GM19238 (cell line): ENCODE data around the gene LLCFC1.
A peak's percentile ranks its signal among the peaks of the same experiment; 100 is the strongest.

ENCODE experiments used
- DNase-seq: peaks from one replicate; pipeline ENCODE4 v3.0.0; 2011; ENCODE audit warnings: low spot score; ENCODE audit not compliant: insufficient read length

The LLCFC1 gene

DNA sequence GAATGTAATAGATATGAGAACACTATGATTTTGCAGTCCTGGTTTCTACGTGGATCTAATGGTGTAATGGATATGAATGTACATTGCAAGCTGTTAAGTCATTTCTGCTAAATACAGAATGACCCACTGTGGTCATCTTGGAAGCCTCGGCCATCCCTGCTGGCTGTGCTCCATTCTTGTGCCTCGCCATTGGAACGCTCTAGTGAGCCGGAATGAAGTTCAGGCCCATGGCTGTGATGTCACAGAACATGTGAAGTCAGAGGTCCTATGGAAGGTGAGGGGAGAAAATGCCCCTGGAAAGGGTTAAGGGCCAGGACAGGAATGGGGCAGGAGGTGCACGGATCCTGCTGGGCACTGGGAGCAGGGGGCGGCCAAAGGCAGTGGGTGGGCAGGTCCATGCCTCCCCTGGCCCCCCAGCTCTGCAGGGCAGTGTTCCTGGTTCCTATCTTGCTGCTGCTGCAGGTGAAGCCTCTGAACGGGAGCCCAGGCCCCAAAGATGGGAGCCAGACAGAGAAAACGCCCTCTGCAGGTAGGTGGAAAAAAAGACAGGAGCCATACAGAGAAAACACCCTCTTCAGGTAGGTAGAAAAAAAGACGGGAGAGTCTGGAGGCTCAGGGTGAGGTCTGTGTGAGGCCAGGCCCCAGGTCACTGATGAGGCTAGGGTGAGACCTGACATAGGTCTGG, at the start of gene LLCFC1:
TSS of gene LLCFC1 (plus strand) at position 259 of the 685 bp plus-strand sequence. CDS start at position 397, 138 bp downstream.
- DNase-seq: peak; percentile 13

DNA sequence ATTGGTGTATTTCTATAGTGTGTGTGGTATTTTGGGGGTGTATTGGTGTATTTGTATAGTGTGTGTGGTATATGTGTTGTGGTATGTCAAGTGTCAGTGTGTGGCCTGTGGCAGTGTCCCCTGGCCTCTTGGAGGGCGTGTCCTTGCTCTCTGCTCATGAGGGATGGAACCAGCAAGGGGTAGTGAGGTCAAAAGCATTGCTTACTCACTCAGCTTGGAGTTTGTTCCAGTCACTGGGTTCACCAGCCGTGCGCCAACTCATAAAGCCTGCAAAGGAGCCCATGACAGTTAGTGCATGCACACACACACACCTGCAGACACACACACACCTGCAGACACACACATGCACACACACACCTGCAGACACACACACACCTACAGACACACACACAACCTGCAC, 49.5 kb upstream of the LLCFC1 start:
- DNase-seq: no peak

DNA sequence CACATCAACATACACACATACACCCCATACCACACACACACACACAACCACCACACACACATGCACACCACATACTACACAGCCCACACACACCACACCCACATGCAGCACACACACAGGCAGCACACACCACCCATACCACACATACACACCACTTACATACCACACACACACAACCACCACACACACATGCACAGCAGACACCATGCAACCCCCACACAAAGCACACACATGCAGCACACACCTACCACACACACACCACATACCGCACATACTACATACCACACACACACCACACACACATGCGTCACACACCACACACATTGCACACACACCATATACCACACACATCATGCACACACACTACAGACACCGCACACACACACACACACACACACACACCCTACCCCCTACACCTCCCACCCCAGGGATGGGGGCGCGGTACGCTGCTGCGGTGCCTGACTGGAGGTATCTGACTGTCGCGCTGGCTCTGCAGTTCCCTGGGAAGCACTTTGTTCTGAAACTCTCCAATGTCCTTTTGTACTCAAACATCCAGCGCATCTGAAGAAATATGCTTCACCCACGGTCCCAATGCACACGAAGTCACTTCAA, 48.3 kb upstream of the LLCFC1 start:
- no peak for DNase-seq

DNA sequence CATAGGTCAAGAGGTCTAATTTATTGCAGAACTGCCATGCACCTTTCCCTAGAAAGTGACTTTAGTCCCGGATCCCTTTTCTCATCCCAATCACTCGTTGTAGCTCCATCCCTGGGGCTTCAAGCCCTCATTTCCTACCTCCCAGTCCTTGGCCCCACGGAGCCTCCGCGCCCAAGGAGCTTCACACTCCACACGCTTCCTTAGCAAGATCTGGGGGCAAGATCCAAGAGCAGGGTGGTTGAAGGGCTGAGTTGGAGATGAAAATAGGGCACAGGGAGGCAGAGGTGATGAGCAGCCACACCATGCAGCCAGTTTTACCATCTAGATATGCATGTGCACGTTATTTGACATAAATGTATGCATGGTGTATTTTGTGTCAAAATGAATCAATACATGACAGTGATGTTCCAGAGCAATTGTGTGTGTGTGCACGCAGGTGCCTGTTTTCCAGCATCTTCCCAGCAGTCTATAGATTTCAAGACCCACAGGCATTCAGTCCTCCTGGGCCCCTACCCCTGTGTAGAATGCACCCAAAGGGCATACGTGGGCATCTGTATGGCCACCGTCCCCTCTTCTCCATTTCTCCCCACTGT, 47.7 kb upstream of the LLCFC1 start:
- DNase-seq: no peak

DNA sequence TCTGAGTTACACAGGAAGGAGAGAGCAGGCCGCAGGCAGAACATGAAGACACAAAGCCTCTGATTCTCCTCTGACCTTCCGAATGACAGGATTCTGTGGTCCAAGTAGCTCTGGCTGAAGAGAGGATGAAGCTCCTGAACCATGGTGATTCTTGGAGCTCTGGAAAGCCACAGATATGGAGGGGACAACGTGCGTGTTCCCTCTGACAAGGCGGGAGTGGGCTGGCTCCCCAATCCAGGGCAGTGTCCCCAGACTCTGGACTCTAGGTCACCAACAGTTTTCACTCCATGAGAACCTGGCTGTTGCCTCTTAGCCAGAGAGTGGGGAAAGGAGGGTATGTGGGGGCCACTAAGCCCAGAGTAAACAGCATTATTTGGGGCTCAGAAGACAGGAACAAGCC, 46.3 kb upstream of the LLCFC1 start:
- no peak for DNase-seq

DNA sequence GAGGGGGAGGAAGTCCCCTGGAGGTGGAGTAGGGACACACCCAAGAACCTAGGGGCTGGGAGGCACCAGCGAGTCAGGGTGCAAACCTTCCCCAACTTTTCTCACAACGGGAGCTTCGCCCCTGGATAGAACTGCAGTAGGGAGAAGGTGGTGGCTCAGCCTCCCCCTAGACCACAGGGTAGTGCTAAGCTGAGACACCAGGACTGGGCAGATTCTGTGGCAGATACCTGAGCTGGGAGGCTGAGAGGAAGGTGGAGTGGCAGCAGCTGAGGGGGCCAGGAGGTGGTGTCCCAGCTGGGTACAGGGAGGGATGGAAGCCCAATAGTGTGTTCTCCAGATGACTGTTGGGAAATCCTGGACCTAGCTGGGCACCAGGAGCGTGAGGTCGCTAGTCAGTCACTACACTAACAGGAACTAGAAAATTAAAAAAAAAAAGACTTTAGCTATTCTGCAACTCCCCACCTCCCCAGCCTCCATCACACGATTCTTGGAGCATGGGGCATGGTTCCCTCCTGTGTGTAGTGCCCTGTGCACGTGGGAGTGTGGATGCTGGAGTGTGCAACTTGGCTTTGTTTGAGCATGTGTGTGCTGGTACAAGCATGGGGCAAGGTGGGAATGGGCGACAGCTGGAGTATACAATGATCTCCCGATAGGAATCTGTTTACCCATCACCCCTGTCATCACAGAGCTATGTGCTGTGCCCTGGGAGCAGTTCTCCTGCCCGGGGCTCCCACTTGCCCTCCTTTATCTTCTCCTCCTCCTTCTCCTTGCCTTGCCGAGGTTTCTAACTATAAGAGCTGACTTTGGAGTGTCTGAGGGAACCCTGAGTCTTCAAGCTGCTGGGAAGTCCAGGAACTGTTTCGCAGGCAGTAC, 44.9 kb upstream of the LLCFC1 start:
- no peak for DNase-seq

DNA sequence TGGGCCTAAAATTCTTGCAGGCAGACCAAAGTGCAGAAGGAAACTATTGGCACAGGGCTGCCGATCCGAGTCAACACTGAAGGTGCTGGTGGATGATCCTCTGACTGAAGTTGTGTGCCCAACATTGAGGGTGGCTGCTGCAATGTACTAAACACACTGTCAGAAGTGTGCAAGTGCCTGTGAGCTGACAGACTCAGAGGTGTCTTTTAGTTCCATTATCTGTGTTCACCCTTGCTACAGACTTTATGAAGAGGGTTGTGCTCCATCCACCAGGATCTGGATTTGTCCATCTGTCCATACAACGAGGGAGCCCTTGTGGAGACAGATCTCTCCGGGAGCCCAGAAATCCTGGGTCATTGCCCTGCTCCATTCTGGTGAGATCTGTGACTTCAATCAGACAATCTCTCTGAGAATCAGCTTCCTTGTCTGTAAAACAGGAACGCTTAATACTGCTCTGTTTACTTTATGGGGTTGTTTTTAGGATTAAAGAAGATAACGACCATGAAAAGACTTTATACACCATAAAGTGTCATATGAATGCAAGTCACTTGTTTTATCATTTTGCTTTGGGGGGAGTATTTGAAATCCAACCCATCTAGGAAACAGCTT, 44.2 kb upstream of the LLCFC1 start:
- DNase-seq: no peak

DNA sequence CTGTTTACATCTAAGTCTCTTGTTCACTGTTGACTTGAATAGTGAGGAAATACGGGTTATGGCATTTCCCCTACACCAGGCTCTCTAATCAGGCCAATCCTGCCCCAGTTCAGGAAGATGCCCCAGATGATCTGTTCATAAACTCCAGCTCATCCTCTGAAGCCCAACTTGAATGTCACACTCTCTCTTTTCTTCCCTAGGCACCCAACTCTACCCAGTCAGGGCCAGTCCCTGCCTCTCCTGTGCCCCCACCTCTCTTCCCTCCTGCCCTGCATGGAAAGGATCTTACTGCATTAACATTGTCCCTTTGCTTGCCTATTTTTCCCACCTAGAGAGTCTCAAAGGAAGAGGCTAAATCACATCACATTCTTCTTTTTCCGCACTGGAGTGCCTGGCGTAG, 43.1 kb upstream of the LLCFC1 start:
- no peak for DNase-seq

DNA sequence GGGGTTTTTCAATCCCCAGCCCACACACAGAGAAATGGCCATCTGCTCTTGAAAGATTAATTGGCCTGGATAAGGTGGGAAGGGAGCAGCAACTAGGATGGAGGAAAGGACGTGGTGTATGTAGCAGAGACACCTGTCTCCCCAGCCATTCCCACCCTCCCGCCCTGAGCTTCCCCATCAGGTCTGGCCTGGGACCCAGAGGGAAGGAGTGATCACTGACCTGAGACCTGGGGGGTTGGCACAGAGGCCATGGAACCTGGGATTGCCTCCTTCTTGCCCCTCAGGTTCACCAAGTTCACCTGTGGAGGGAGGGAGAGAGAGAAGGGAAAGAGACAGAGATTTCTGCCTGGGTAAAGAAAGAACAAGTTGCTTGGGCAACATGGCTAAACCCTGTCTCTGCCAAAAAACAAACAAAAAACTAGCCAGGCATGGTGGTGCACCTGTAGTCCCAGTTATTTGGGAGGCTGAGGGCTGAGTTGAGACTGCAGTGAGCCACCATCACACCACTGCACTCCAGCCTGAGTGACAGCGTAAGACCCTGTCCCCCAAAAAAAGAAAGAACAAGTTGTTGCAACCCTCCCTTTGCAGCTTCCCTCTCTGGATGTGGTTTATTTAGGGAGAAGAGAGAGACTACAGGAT, 42.4 kb upstream of the LLCFC1 start:
- DNase-seq: no peak

DNA sequence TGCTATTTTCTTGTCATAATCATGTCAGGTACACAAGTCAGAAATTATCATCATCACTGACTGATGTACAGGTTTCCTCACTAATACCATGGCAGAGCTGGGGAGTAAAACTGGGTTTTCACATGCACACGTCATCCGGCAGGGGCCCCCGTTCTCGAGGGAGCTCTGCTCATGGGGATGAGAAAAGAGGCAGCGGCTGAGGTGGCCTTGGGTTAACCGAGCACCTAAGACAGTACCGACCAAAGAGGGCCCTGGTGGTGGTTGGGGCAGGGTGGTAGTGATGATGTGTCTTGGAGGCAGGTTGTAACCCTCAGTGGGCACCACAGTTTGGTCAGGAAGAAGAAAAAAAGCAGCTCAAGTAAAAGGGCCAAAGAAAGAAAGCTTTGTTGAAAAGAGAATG, 41.6 kb upstream of the LLCFC1 start:
- DNase-seq: no peak

DNA sequence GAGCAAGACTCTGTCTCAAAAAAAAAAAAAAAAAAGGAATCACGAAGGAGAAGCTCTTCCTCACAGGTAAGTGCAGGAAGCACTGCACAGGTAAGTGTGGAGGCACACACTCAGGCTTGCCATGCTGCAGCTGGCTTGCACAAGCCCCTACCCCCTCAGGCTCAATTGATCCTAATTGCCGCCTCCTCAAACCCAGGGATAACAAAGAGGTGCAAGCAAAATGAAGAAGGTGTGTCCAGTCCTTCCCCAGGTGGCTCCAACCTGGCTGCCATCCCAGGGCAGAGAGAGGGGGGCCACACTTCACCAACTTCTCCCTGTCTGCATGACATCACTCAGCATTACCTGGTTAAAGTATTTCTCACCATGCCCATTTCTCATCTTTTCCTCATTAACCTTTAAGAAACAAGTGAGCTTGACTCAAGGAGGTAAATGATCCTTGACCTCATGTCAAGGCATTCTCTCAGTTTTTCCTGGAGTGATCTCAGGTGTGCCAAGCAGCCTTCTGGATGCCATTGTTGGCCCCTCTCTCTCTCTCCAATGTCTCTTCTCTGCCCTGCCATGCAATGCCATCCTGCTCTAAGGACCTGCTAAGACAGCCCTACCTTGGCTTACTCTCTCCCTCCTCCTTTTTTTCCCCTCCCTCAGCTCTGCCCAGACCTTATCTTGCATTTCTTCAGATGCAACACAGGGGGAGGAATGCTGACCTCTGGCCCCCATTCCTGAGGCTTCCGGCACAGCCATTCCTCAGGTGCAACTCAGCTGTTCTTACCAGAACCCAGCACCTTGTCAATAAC, 40.7 kb upstream of the LLCFC1 start:
- no peak for DNase-seq

DNA sequence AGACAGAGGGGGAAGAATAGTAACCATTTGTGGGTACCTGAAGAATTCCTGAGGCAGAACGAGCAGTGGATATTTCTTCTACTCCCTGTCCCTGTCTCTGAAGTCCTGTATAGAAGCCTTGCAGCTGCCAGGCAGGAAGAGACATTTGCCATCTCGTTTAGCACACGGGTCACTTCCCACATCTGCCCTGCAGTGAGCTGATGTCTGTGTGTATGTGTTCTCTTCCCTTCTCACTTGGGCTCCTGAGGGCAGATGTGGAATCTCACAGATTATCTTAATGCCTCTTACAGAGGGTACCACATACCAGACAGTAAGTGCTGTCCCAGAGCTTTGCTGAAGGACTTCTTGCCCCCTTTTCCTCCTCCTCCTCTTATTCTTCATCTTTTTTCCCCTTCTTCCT, 39.6 kb upstream of the LLCFC1 start:
- no peak for DNase-seq

DNA sequence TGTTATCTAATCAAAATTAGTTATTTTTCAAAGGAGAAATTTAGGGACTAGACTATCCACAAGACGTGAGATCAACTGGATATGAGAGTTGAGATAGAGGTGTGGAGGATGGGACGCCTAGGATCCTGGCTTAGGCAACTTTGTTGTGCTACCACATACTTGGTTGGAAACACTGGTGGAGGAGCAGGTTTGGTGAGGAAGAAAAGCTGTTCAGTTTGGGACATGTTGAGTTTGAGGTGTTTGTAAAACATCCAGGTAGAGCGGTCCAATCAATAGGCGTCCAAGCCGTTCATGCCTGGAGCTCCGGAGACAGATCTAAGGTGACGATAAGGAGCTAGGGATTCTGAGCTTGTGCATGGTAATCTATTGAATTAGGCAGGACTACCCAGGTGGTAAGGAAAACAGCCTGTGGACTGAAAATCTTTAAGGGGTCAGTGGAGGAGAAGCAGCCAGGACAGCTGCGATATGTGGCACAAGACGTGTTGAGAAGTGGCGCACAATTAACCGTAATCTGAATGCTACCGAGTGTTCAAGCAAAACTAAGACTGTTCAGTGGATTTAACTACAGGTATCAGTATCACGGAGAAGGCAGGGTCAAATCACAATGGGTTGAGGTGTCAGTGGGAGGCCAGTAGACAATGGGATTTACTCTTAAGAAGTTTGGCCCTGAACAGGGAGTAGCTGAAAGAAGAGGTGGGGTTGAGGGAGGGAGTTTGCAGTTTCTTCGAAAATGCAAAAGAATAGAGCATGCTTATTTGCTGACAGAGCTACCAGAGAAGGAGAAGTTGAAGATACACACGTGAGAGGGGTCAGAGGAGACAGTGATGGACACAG, 37.6 kb upstream of the LLCFC1 start:
- no peak for DNase-seq

DNA sequence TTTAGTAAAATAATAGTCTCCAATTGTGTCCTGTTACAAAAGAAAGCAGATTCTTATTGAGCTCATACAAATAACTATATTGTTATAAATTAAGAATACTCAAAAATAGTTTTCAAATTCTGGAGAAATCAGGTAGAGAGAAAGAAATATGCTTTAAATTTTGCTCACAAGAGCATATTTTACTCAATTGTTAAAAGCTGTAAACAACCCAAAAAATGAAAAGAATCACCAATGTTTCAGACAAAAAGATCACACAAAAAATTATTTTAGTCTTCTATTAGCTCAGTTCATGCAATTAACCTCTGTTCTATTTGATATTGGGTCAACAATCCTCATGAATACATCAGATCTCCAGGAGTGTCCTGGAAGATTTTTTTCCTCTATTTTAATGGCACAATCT, 35.2 kb upstream of the LLCFC1 start:
- no peak for DNase-seq

DNA sequence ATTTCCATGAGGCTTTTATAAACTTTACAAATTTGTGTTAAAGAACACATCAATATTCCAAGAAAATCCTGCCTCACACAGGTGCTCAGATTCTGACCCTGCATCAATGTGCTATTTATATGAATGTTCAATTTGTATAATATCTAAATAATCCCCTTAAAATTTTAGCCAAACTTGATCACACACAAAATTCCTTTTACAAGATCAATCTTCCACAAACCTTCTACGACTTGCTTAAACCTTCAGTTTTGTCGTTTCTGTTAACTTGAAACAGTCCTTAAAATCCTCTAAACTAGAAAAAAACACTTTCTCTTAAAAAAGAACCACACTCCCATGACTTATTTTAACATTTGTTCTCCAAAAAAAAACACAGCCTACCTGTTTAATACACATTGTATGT, 33.5 kb upstream of the LLCFC1 start:
- no peak for DNase-seq

DNA sequence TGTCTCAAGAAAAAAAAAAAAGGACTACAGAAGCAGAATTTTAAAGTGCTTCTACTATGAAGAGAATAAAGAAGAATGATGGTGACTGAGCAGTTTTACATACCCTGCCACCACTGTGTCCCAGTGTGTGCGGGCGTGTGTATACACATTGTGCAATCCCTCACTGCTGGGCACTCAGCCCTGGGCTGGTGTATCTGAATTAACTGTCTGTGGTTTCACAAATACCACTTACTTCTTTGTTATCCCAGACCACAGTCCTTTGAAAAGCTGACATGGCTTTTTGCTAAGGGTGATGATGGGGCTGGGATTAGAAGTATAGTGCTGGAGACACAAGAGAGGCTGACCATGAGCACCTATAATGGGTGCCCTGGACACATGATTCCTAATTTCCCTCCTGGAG, 32.6 kb upstream of the LLCFC1 start:
- no peak for DNase-seq

DNA sequence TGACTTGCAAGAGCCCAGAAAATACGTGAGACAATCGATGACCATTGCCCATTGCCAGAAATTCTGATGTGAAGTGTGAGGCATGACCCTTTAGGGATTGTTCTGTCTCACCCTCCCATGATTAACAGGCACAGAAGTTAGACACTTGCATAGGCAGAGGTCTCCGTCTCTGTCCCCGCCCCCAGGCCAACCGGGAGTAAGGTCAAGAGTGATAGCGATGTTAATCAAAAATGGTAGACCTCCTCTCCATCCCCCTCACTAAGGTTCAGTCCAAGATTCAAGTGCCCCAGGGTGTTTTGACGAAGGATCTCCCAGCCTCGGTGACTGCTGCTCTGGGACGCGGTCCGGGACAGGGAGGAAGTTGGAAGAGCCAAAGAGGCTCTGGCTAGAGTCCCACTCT, 31.0 kb upstream of the LLCFC1 start:
- no peak for DNase-seq

DNA sequence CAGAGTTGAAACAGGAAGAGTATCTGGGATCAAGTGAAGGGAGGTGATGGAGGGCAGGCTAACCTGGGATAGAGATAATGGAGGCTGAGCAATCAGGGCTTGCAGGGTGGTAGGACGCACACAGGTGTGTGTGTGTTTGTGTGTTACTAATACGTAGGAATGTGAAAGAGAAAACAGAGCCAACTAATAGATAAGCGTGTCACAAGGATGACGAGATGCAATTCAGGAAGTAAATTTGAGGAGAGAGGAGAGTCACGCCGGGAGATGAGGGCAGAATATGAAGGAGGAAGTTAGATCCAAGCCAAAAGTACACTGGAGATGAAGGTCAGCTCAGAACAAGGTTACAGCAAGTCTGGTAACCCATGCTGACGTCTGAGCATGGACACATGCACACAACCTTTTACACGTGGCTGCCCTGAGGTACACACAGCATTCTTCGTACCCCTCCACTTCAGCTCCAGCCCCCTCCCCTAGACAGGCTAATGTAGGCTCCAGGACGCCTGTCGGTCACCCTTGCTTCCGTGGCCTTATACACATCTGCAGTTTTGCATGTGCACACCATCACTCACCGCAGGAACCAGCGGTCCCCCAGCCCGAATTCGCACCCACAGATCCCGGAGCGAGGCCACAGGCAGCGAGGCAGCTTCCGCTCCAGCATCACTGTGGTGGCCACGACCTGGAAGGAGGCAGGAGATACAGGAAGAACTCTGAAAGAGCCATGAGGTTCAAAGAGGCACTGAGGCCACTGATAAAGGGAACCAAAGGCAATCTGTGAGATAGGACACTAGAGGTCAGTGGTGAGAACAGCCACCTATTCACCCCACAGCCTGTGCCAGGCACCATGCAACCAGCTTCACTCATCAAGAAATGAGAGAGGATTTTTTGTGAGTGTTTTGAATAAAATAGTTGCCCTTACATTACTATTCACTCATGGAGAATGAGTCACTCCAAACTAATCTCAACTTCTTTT, 30.1 kb upstream of the LLCFC1 start:
- DNase-seq: no peak
